ENCODE results near the gene GJC3. TPM values are rescaled to one million over a fixed set of nuclear protein-coding genes. Genes with fewer than 3 reads are reported as not detected.
"Not testable (repeated sequence)": the region's sequence is repeated elsewhere in the genome, so short reads cannot be mapped to it uniquely, and the experiment has no call there.

GJC3 gene
- total RNA-seq, 4 donors from 2014 or later, result not detected

DNA sequence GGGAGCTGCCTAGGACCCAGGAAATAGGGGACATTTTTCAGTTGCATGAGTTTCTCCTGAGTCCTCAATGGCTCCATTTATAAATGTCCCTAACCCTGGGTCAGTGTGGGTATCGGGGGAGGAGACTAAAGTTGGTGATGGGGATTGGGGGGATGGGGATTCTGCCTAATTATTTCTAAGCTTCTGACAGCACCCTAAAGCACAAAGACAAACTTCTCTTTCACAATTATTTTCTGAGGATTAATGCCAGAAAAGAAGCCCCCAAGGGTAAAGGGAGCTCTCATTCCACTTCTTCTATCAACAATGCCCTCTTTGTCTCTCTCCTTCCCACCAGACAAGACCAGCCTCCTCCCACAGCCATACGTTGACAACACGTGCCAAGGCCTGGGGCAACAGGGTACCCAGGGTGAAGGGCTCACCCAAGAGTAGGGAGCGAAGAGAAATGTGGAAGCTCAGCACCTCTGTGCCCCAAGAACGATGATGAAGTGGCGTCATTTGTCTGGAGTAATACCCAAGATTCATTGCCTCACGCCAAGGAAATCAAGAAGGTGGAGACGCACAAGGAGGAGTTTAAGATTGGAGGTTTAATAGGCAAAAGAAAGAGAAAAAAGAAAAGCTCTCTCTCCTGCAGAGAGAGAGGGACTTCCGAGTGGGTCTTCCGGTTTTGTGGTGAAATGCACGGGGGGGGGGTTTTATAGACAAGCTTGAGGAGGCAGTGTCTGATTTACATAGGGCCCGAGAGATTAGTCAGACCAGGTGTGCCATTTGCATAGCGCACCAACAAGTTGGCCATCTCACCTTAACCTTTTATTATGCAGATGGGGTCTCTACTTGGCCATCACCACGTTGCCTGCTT is 14.4 kb upstream of the GJC3 start:
- intact Hi-C loops (cut with DNase I), result no loop called here
- 39% methylated on average over 14 of the region's 14 CpGs for WGBS
- H3K27me3 ChIP-seq, result peaks cover 0 to 55% (median 0%) of the 10 kb centered on the region in 4 donors
- peak; percentile 79 for DNase-seq (ENCODE audit: extremely low spot score)
- H3K36me3 ChIP-seq, result no peaks in the 10 kb centered on the region
- H3K4me1 ChIP-seq, result no peaks in the 10 kb centered on the region
- no peak overlapping the region for H3K27ac ChIP-seq (replicated peaks in 1 of 4)
- H3K9me3 ChIP-seq, result no peaks in the 10 kb centered on the region
- TF ChIP-seq, protein P1, sequence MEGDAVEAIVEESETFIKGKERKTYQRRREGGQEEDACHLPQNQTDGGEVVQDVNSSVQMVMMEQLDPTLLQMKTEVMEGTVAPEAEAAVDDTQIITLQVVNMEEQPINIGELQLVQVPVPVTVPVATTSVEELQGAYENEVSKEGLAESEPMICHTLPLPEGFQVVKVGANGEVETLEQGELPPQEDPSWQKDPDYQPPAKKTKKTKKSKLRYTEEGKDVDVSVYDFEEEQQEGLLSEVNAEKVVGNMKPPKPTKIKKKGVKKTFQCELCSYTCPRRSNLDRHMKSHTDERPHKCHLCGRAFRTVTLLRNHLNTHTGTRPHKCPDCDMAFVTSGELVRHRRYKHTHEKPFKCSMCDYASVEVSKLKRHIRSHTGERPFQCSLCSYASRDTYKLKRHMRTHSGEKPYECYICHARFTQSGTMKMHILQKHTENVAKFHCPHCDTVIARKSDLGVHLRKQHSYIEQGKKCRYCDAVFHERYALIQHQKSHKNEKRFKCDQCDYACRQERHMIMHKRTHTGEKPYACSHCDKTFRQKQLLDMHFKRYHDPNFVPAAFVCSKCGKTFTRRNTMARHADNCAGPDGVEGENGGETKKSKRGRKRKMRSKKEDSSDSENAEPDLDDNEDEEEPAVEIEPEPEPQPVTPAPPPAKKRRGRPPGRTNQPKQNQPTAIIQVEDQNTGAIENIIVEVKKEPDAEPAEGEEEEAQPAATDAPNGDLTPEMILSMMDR (IDR thresholded peaks at IDR 0.05), result no peak
- TF ChIP-seq EP300 (IDR thresholded peaks at IDR 0.05) (no peak), POLR2A (IDR thresholded peaks at IDR 0.05; ENCODE audit: low read depth) (no peak), POLR2AphosphoS5 (IDR thresholded peaks at IDR 0.05) (no peak)
- H3K4me3 ChIP-seq, result no peak overlapping the region

- no peaks in the 10 kb centered on the region for H3K36me3 ChIP-seq
- H3K27me3 ChIP-seq, result peaks cover 0 to 25% (median 0%) of the 10 kb centered on the region in 4 donors
- no peak overlapping the region for H3K4me3 ChIP-seq
- WGBS, result 93% methylated on average over 2 of the region's 2 CpGs
- intact Hi-C loops (cut with DNase I), result no loop called here
- no peaks in the 10 kb centered on the region for H3K9me3 ChIP-seq
- TF ChIP-seq EP300 (IDR thresholded peaks at IDR 0.05) (no peak), POLR2A (IDR thresholded peaks at IDR 0.05; ENCODE audit: low read depth) (no peak), POLR2AphosphoS5 (IDR thresholded peaks at IDR 0.05) (no peak)
- TF ChIP-seq, protein P1 (IDR thresholded peaks at IDR 0.05), result no peak
- no peak overlapping the region for H3K27ac ChIP-seq (replicated peaks in 1 of 4)
- no peak for DNase-seq (ENCODE audit: extremely low spot score)
- H3K4me1 ChIP-seq, result no peaks in the 10 kb centered on the region
Measured at GRCh38 chr7:99938296-99938695, 8.9 kb upstream of the GJC3 start.

- intact Hi-C loops (cut with DNase I); H3K36me3 ChIP-seq; H3K4me3 ChIP-seq; H3K27ac ChIP-seq (replicated peaks in 1 of 4); DNase-seq (ENCODE audit: extremely low spot score); H3K4me1 ChIP-seq; H3K9me3 ChIP-seq: not testable (repeated sequence)
- peaks cover 0 to 16% (median 0%) of the 10 kb centered on the region in 4 donors for H3K27me3 ChIP-seq
- WGBS, result 49% methylated on average over 4 of the region's 4 CpGs
Measured at GRCh38 chr7:99935009-99935408, 5.6 kb upstream of the GJC3 start.

DNA sequence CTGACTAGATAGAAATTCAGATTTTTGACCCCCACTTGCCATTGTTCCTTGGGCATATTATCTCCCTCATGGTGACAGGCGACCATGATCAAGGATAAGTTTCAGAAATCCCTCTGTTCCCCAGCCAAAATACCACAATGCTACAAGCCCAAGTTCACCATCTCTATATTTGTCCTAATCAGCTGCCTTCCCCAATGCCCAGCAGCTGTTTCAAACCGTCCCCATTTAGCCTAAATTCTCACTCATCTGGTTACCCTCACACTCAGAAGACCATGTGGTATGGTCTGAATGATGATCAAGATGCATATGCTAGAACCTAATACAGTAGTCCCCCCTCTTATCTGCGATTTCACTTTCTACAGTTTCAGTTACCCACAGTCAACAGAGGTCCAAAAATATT is 956 bp upstream of the GJC3 start:
- peaks cover 0 to 4% (median 0%) of the 10 kb centered on the region in 4 donors for H3K27me3 ChIP-seq
- no peaks in the 10 kb centered on the region for H3K9me3 ChIP-seq
- peaks cover 9 to 16% (median 13%) of the 10 kb centered on the region in 4 donors for H3K4me1 ChIP-seq
- intact Hi-C loops (cut with DNase I), result no loop called here
- no peak for DNase-seq (ENCODE audit: extremely low spot score)
- TF ChIP-seq EP300 (IDR thresholded peaks at IDR 0.05) (no peak), POLR2AphosphoS5 (IDR thresholded peaks at IDR 0.05) (no peak), POLR2A (IDR thresholded peaks at IDR 0.05; ENCODE audit: low read depth) (no peak)
- TF ChIP-seq, protein P1 (IDR thresholded peaks at IDR 0.05), result no peak
- 92% methylated on average over 3 of the region's 3 CpGs for WGBS
- H3K27ac ChIP-seq (replicated peaks in 1 of 4), result no peak overlapping the region
- H3K36me3 ChIP-seq, result no peaks in the 10 kb centered on the region
- H3K4me3 ChIP-seq, result no peak overlapping the region

- TF ChIP-seq, protein P1 (IDR thresholded peaks at IDR 0.05), result no peak
- TF ChIP-seq POLR2AphosphoS5 (IDR thresholded peaks at IDR 0.05), result no peak
- Histone ChIP-seq H3K9me3 (no peaks in the 10 kb centered on the region), H3K4me3 (peak overlapping the region in 3 of 4 donors; percentile 29 to 48 (median 43)), H3K27ac (replicated peaks in 1 of 4) (peak overlapping the region in 1 of 4 donors; percentile 22), H3K36me3 (no peaks in the 10 kb centered on the region), H3K4me1 (peaks cover 9 to 16% (median 13%) of the 10 kb centered on the region in 4 donors), H3K27me3 (no peaks in the 10 kb centered on the region)
- intact Hi-C loops (cut with DNase I), result no loop called here
- no peak for DNase-seq (ENCODE audit: extremely low spot score)
- 15% methylated on average over 2 of the region's 2 CpGs for WGBS
Measured at GRCh38 chr7:99929730-99930053, 272 bp upstream of the GJC3 start.
